GM04504 (cell line): Measurements from ENCODE around the gene MYOC.
A peak's percentile ranks its signal among the peaks of the same experiment; 100 is the strongest.
"Not testable (repeated sequence)": the region's sequence is repeated elsewhere in the genome, so short reads cannot be mapped to it uniquely, and the experiment has no call there.

Source experiments
- DNase-seq: peaks from one replicate; pipeline ENCODE4 v3.0.0-alpha.2; 2012; ENCODE audit warnings: low read depth

Gene MYOC

GRCh38 chr1:171653796-171654195 is 1.3 kb upstream of the MYOC start:
- DNase-seq = no peak

GRCh38 chr1:171646249-171646560 is 6.3 kb downstream of the MYOC start:
- no peak for DNase-seq

GRCh38 chr1:171645553-171646248 is 6.8 kb downstream of the MYOC start:
- DNase-seq = peak; percentile 97

- DNase-seq = peak; percentile 75
Observed at GRCh38 chr1:171644805-171645483, 7.5 kb downstream of the MYOC start.

- no peak for DNase-seq
Observed at GRCh38 chr1:171643156-171643555, 9.3 kb downstream of the MYOC start.

GRCh38 chr1:171642197-171642596 is 10.3 kb downstream of the MYOC start:
- no peak for DNase-seq

- no peak for DNase-seq
Observed at GRCh38 chr1:171641076-171641864, 11.2 kb downstream of the MYOC start.

- DNase-seq = no peak
Observed at GRCh38 chr1:171640225-171640624, 12.3 kb downstream of the MYOC start.

GRCh38 chr1:171637928-171638576 is 14.4 kb downstream of the MYOC start:
- no peak for DNase-seq

GRCh38 chr1:171636141-171636540 is 16.3 kb downstream of the MYOC start:
- DNase-seq = no peak

GRCh38 chr1:171635661-171636060 is 16.8 kb downstream of the MYOC start:
- DNase-seq = no peak

GRCh38 chr1:171628225-171628624 is 24.3 kb downstream of the MYOC start:
- DNase-seq = no peak

- DNase-seq = no peak
Observed at GRCh38 chr1:171627020-171627419, 25.5 kb downstream of the MYOC start.

GRCh38 chr1:171625225-171625624 is 27.3 kb downstream of the MYOC start:
- DNase-seq = no peak

GRCh38 chr1:171623651-171624331 is 28.7 kb downstream of the MYOC start:
- no peak for DNase-seq

GRCh38 chr1:171622152-171622462 is 30.4 kb downstream of the MYOC start, which contains the start of gene MYOCOS:
TSS of gene MYOCOS (plus strand) at chr1:171622243. CDS start at chr1:171623884, 1,641 bp downstream.
- DNase-seq = no peak

GRCh38 chr1:171616586-171616985 is 35.9 kb downstream of the MYOC start:
- no peak for DNase-seq

- DNase-seq = not testable (repeated sequence)
Observed at GRCh38 chr1:171615122-171615906, 37.2 kb downstream of the MYOC start.

- DNase-seq = no peak
Observed at GRCh38 chr1:171613282-171613681, 39.2 kb downstream of the MYOC start.

- DNase-seq = no peak
Observed at GRCh38 chr1:171611306-171611705, 41.2 kb downstream of the MYOC start.

- DNase-seq = no peak
Observed at GRCh38 chr1:171610385-171610784, 42.1 kb downstream of the MYOC start.
